KOPT-K1 (cell line): ENCODE results near the gene C16orf74.

Experiments
- H3K27ac ChIP-seq: fragments of 200-600 bp; sonication (generic); 2 replicates; pipeline ENCODE4 v1.5.1; 2016; ENCODE audit warnings: antibody characterized with exemption, mild to moderate bottlenecking, low read depth, low read length; ENCODE audit not compliant: poor library complexity, severe bottlenecking
- H3K36me3 ChIP-seq: fragments of 200-600 bp; sonication (generic); 2 replicates; pipeline ENCODE4 v1.5.1; 2017; ENCODE audit warnings: antibody characterized with exemption, mild to moderate bottlenecking, low read length, moderate library complexity; ENCODE audit not compliant: insufficient read depth
- H3K9me3 ChIP-seq: fragments of 200-600 bp; sonication (generic); 2 replicates; pipeline ENCODE4 v1.5.1; 2017; ENCODE audit warnings: antibody characterized with exemption, low read length, mild to moderate bottlenecking; ENCODE audit not compliant: insufficient read depth, poor library complexity, severe bottlenecking

Gene C16orf74

DNA sequence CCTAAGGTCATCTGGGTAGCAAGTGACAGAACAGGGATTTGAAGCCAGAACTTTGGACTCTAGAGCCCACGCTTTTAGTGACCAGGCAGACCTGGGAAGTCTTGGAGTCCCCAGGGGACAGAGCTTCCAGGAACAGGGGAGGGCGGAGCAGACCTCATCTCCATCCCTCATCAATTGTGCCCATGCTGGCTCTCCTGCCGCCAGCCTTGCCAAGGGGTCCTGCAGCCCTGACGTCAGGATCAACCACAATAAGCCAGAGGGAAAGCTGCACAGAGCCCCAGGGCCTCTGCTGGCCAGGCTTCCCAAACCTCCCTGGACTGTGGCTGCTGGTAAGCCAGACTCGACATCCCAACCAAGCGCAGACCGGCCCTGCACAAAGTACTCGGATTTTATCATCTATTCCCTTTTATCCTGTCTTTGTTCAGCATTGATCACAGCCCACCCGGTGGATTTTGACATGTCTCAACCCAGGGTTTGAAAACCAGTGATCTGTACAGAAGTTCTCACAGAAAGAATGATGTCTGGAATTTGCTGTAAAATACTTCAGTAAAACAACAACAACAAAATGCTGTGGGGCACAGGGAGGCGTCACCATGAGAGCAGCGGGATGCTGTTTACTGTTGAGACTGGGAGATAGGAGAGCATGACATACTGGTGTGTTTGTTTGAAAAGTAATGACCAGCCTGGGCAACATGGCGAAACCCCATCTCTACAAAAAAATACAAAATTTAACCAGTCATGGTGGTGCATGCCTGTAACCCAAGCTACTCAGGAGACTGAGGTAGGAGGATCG is 11.8 kb downstream of the C16orf74 start:
- Histone ChIP-seq H3K9me3 (no peaks in the 10 kb centered on the region), H3K36me3 (no peaks in the 10 kb centered on the region), H3K27ac (no peak overlapping the region)

DNA sequence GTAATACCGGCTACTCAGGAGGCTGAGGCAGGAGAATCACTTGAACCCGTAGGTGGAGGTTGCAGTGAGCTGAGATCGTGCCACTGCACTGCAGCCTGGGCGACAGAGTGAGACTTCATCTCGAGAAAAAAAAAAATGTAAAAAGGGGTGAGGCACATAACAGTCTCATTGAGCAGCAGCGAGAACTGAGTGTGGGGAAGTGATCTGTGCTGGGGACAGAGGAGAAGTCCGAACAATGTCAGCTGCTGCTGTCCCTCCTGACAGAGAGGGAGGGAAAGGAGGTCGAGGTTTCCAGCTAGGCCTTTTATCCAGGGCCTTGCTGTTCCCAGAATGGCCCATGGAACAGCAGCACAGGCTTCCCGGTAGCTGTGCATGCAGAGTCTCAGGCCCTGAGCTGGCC is 14.0 kb downstream of the C16orf74 start:
- H3K27ac ChIP-seq: no peak overlapping the region

DNA sequence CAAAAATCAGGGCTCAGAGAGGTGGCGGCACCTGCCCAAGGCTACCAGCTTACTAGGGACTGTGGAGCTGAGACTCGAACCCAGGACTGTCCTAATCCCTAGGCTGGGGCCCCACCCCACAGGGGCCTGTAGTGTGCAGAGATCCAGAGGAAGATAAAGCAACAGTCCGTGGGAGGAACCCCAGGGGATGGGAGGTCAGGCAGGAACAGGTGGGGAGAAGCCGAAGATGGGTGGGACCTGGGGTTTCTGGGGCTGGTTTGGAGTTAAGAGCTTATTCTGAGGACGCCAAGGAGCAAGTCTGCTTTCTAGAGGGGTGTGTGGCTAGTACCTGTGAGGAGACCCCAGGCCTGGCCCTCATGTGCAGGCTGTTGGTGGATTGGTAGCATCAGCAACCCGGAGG is 14.9 kb downstream of the C16orf74 start:
- no peaks in the 10 kb centered on the region for H3K9me3 ChIP-seq
- no peaks in the 10 kb centered on the region for H3K36me3 ChIP-seq
- no peak overlapping the region for H3K27ac ChIP-seq

More for the DNA sequence above, 14.0 kb downstream of the C16orf74 start:
- Histone ChIP-seq H3K9me3 (no peaks in the 10 kb centered on the region), H3K36me3 (no peaks in the 10 kb centered on the region)

DNA sequence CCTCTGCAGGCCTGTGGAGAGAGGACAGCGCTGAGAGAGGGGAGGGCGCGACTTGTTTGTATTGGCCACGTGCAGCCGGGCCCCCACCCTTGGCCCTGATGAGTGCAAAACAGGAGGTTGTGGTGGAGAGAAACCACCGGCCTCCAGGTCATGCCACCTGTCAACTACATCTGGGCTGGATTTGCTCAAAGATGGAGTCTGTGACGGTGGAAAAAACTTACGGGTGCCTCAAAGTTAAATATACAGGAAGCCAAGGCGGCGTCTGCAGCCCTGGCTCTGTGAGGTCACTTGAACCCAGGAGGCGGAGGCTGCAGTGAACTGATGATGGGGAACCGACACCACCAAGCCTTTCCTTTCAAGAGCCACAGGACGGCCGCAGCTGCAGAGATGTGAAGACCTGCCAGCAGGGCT is 15.7 kb downstream of the C16orf74 start:
- no peaks in the 10 kb centered on the region for H3K9me3 ChIP-seq
- H3K27ac ChIP-seq: no peak overlapping the region
- no peaks in the 10 kb centered on the region for H3K36me3 ChIP-seq

DNA sequence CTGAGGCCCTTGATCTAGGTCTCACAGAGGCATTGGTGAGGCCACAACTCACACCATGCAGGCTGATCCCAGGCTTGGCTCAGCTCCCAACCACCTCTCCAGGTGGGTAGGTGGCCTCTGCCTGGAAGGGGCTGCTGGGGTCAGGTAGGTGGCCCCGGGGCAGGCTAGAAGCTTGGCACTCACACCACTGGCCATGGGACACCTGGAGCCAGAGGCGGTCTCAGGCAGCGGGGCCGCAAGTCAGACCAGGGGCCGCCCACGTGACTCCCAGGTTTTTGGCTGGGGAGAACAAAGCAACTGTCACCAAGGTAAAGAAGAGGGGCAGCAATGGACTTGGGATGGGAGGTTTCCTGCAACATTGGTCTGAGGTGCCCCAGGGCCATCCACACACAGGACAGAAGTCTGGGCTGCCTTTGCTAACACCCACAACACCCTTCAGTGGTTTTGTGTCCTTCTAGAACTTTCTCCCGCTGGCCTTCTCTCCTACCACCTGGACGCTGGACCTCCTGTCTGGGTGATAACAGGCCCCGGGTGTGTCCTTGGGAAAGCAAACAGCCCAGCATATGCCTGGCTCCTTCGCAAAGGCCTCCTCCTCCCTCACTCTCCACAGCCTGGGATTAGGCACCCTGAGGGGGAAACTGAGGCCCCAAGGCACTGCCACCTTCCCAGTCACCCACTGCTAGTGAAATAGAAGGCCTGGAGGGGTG is 16.4 kb downstream of the C16orf74 start:
- Histone ChIP-seq H3K27ac (no peak overlapping the region), H3K36me3 (no peaks in the 10 kb centered on the region), H3K9me3 (no peaks in the 10 kb centered on the region)

DNA sequence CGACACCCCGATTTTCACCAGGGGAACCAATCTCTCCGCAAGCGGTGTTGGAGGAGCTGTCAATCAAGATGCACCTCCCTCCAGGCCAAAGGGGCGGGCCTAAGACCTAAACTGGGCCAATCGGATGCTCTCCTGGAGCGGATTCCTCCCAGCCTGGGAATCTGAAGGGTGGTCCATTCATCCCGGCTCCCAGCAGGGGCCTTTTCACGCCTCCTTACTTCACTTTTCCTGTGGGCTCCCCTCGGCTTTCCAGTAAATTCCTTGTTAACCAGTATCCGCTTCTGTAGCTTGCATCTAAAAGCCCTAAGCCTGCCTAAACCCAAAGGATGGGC is 17.1 kb downstream of the C16orf74 start:
- Histone ChIP-seq H3K36me3 (no peaks in the 10 kb centered on the region), H3K27ac (no peak overlapping the region), H3K9me3 (no peaks in the 10 kb centered on the region)

DNA sequence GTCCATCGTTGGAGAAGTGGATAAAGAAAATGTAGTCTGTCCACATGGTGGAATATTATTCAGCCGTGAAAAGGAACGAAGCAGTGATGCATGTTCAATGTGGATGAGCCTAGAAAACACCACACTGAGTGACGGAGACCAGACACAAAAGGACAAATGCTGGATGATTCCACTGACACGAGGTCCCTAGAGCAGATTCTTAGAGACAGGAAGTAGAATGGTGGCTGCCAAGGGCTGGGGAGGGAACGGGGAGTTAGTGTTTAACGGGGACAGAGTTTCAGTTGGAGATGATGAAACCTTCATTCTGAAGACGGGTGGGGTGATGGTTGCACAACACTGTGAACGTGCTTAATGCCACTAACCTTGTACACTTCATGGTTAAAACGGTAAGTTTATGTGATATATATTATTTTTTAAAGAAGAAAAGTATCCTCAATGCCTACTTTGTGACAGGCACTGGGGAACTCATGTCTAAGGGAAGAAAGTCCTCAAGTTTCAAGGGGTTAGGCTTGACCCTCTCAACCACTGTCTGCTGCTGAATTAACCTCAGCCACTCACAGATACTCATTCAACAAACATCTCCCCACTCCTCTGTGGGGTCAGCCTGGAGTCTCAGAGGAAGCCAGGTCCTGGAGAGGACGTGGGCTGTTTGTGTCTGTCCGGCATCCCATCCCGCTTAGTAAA is 17.6 kb downstream of the C16orf74 start:
- Histone ChIP-seq H3K36me3 (no peaks in the 10 kb centered on the region), H3K27ac (no peak overlapping the region)

DNA sequence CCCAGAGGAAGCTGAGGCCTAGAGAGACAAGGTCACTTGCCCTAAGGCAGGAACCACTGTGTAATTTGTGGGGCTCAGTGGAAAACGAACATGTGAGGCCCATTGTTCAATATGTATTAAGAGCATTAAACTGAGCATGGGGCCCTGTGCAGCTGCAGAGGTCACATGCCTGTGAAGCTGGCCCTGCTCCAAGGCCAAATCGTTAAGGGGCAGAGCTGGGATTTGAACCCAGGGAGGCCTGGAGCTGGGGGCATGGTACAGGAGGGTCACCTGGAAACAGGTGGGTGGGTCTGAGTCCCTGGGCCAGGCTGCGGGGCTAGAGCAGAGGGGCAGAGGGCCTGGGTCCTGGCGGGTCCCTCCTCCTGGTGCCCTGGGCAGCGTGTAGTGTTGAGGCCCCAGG is 19.7 kb downstream of the C16orf74 start:
- H3K27ac ChIP-seq: no peak overlapping the region
- no peaks in the 10 kb centered on the region for H3K9me3 ChIP-seq
- H3K36me3 ChIP-seq: no peaks in the 10 kb centered on the region

More for the DNA sequence above, 17.6 kb downstream of the C16orf74 start:
- H3K9me3 ChIP-seq: no peaks in the 10 kb centered on the region

DNA sequence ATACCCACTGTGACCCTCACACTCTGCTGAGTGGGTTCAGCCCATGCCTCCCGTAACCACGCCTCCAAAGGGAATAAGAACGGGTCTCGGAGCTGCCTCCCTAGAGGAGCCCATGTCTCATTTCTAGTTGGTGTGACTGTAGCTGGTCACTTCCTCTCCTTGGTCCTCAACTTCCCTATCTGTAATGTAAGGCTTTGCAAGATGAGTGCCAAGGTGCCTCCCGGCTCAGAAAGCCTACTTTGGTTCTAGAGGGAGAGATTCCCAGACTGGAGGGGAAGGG is 20.8 kb downstream of the C16orf74 start:
- Histone ChIP-seq H3K36me3 (no peaks in the 10 kb centered on the region), H3K9me3 (no peaks in the 10 kb centered on the region), H3K27ac (no peak overlapping the region)

DNA sequence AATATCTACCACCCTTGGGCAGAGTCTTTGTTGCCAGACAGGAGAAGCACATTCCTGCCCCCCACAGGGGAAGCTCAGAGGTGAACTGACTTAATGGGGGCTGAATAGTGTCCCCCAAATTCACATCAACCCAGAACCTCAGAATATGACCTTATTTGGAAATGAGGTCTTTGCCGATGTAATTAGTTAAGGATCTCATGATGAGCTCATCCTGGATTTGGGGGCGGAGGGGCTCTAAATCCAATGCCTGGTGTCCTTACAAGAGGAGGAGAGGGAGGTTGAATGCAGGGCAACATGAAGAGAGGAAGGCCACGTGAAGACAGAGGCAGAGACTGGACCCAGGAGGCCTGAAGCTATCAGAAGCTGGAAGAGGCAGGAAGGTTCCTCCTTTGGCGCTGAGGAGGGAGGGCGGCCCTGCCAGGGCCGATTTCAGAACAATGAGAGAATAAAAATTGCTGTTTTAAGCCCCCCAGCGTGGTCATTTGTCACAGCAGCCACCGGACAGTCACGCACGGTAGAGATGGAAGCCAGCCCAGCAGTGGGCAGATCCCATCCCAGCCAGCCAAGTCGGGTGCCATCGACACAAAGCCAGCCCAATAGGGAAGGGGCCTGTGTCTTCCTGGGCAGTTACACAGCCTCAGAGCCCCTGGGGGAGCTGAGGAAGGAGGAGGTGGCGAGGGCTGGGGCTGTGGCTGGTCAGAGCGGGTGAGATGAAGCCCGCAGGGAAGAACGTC is 21.3 kb downstream of the C16orf74 start:
- no peak overlapping the region for H3K27ac ChIP-seq
- H3K36me3 ChIP-seq: no peaks in the 10 kb centered on the region
- H3K9me3 ChIP-seq: no peaks in the 10 kb centered on the region

DNA sequence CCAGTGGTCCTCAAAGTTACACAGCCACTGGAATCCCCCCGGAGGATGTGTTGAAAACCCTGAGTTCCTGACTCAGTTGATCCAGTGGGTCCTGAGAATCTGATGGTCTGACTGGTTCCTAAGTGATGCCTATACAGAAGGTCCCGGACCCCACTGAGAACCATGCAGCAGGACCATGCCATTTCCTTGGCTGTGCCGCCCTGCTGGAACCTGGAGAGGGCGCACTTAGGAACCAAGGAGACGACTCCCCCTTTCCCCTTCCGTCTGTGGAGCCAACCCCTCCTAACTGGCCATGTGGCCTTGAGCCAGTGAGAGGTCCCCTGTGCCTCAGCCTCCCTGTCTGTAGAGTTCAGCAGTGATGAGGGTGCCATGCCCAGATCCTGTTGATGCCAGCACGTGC is 22.0 kb downstream of the C16orf74 start:
- Histone ChIP-seq H3K9me3 (no peaks in the 10 kb centered on the region), H3K27ac (no peak overlapping the region), H3K36me3 (no peaks in the 10 kb centered on the region)

DNA sequence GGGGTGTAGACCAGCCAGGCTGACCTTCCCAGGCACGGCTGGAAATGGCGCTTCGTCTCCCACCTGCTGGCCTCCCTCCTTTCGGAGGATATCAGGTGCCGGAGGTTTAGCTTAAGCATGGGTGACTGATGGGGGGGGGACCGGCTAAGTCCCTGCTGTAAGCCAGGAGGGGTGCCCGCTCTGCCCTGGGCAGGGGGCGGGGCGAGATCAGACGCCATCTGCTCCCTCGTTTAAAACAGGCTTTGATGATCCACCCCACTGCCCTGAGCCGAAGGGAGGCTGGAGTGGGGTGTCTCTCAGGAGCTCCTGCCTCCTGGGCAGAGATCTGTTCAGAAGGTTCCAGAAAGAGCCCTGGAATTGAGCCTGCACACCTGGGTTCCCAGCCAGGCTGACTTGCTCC is 26.0 kb downstream of the C16orf74 start:
- Histone ChIP-seq H3K36me3 (no peaks in the 10 kb centered on the region), H3K9me3 (no peaks in the 10 kb centered on the region), H3K27ac (no peak overlapping the region)

DNA sequence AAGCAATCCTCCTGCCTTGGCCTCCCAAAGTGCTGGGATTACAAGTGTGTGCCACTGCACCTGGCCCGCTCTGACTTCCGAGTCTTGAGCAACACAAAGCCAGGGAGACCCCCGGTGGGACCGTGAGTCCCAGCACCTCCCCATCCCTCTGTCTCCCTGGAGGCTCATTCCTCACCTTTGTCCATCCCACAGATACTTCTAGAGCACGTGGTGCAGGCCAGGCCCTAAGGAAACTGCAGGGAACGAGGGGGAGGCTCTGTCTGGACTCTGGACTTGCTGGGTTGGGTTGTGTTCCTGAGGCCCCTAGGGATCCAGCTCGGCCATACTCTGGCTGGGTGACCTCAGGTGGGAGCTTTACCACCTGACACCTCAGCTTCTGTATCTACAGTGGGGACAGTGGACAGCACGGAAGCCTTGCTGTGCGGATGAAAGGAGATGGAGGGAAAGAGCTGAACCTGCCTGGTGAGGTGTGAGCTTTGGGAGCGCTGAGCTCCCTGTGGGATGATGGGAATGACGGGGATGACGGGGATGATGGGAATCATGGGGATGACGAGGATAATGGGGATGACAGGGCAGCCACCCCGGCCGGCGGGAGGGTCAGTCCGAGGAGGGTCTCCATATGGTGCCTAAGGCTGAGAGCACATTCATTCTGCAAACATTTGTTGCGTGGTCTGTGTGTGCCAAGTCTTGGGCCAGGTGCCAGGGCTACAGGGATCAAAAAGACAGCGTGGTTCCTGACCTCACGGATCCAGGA is 26.6 kb downstream of the C16orf74 start:
- Histone ChIP-seq H3K9me3 (no peaks in the 10 kb centered on the region), H3K36me3 (no peaks in the 10 kb centered on the region), H3K27ac (no peak overlapping the region)

DNA sequence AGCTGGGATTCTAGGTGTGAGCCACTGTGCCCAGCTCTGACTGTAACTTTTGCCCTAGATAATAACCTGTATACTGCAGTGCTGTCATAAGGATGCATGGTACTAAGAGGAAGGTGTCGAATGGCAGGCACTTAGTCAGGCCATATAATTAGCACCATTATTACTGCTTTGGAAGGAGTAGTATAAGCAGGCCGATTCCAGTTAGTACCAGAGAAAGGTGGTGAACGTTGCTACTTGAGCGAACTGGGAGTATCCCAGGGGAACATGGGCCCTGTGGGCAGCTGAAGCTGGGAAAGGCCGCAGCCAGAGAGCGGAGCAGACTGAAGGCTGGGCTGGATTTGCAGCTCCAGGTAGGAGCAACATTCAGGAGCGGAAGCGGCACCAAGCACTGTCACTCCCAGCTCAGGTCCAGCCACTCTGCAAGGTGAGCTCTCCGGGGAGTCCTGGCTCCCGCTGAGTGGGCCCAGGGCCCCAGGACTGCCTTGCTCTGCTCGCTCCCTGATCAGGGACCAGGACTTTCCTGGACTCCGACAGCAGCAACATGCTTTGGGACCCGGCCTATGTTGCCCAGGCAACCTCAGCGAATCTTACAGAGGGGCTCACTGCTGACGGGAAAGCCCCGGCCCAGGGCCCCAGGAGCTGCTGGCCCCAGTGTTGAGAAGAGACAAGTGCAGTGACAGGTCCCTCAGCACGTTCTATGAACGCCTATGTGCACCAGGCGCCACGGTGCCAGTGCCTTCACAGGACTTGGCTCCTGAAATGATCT is 28.6 kb downstream of the C16orf74 start:
- Histone ChIP-seq H3K27ac (no peak overlapping the region), H3K9me3 (no peaks in the 10 kb centered on the region), H3K36me3 (no peaks in the 10 kb centered on the region)
